A673 (cell line): ENCODE data around the gene LYSMD4.

ENCODE experiments used
- CTCF ChIP-seq: fragments of 300-800, 200-600 bp; sonication (generic); conservative IDR thresholded peaks from 2 replicates; pipeline ENCODE4 v1.5.1; 2017; ENCODE audit warnings: low read depth, mild to moderate bottlenecking, antibody characterized with exemption, low read length, moderate library complexity, mixed read lengths
- EZH2 ChIP-seq: fragments of 200-600 bp; sonication (generic); IDR thresholded peaks from 2 replicates; pipeline ENCODE4 v1.6.1; 2017; ENCODE audit warnings: borderline replicate concordance, low read depth, mild to moderate bottlenecking, mixed read lengths, antibody characterized with exemption, low read length; ENCODE audit not compliant: poor library complexity, severe bottlenecking

DNA sequence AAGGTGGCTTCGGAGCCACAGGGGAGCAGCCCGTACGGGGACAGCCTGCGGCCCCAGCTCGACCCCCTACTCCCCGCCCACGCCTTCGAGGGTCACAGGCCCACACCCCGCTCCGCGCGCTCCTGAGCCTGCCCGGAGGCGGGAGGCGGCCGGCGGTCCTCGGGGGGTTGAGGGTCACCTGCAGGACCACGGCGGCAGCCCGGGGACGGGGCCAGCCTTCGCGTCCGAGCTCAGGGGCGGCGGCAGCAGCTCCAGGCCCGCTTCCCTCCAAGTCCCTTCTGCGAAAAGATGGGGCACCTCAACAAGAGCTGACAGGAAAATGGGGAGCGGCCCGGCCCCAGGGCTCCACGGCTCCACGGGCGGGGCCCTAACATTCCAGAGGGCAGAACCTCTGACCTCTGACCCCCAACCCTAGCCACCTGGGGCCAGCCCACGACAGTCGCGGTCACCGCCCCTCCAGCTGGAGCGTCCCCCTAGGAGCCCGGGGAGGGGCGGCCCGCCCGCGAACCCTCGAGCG, 428 bp downstream of the LYSMD4 start:
- TF ChIP-seq CTCF, result no peak
- no peak for TF ChIP-seq EZH2
